Stimulated activated CD4-positive, alpha-beta T cell treated with anti-CD3 and anti-CD28 coated beads, Interleukin-4, amount 100 ng/mL, for 1 hour (primary cell): Measurements from ENCODE around the gene LLPH.
"Not testable (repeated sequence)": the region's sequence is repeated elsewhere in the genome, so short reads cannot be mapped to it uniquely, and the experiment has no call there.

Experiments
- DNase-seq: peaks from one replicate; pipeline ENCODE4 v3.0.0-alpha.2; 2020

Gene LLPH

GRCh38 chr12:66130267-66131066, at the start of gene LLPH:
TSS of gene LLPH (minus strand) at chr12:66130750. CDS start at chr12:66129106, 1,644 bp downstream.
- peak; percentile 90 for DNase-seq

GRCh38 chr12:66176105-66176900, 45.8 kb upstream of the LLPH start:
- no peak for DNase-seq

- not testable (repeated sequence) for DNase-seq
These were observed 44.1 kb upstream of the LLPH start for GRCh38 chr12:66174391-66175325.

GRCh38 chr12:66170606-66171005, 40.1 kb upstream of the LLPH start:
- DNase-seq, result no peak

DNA sequence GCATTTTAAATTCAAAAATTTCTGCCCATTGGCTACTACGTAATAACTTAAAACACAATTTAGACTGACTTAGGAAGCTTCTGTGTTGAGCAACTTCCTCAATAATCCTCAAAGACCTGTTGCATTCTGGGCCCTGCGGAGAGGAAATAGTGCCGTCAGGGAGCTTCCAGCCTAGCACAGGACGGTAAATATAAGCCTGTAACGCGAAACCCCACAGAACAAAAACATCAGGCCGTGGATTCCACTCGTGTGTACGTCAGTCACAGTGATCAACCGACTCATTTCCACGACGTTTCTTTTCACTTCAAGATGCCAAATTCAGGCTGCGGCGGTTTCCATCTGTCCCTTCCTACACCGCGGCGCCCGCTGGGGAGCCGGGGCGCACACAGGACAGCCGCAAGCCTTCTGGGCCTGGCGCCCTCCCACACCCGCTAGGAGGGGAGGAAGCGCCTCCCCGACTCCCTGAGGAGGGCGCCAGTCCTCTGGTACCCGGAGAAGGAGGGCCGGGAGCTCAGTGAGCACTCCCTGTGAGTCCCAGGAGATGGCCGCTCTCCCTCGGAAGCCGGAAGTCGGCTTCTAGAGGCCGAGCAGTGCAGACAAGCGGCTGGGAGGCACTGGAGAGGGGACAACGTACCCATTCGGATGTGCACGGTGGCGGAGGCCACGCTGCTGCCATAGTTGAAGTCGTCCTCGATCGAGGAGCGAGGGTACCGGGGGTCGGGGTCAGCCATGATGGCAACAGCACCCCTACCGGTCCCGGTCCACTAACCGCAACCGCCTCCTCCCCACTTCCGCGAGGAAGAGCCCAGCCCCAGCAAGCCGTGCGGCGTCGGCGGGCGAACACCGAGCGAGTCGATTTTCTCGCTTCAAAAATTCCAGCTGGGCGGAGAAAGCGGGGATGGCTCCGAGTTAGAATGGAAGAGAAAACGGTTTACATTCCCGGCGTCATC, 38.9 kb upstream of the LLPH start, which contains the start of gene TMBIM4:
Gene TMBIM4 (minus strand): TSS at position 776 of the 950 bp plus-strand sequence. CDS start 45 bp downstream, at position 731.
- peak; percentile 85 for DNase-seq

DNA sequence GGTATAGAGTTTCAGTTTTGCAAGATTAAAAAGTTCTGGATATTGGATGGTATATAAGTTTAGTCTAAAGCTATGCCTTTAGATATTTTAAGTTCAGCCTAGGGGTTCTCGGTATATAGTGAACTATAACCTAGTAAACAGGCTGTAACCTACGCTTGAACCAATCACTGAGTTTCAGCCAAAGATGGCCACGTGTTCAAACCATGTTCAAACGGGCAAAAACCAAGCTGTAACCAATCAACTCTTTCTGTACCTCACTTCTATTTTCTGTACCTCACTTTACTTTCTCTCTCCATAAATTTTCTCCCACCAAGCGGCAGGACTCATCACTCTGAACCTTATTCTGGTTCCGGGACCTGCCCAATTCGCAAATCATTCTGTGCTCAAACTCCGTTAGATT, 37.9 kb upstream of the LLPH start:
- DNase-seq, result no peak

DNA sequence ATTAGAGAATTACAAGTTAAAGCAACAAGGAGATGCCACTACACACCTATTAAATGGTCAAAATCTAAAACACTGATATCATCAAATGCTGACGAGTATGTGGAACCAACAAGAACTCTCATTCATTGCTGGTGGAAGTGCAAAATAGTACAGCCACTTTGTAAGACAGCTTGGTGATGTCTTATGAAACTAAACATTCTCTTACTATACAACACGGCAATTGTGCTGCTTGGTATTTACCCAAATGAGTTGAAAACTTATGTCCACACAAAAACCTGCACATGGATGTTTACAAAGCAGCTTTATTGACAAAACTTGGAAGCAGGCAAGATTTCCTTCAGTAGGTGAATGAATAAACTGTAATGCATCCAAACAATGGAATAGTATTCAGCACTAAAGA, 36.0 kb upstream of the LLPH start:
- no peak for DNase-seq

GRCh38 chr12:66165141-66165540, 34.6 kb upstream of the LLPH start:
- DNase-seq, result no peak

GRCh38 chr12:66164349-66164821, 33.8 kb upstream of the LLPH start:
- DNase-seq, result no peak

GRCh38 chr12:66163289-66163688, 32.7 kb upstream of the LLPH start:
- DNase-seq, result no peak

DNA sequence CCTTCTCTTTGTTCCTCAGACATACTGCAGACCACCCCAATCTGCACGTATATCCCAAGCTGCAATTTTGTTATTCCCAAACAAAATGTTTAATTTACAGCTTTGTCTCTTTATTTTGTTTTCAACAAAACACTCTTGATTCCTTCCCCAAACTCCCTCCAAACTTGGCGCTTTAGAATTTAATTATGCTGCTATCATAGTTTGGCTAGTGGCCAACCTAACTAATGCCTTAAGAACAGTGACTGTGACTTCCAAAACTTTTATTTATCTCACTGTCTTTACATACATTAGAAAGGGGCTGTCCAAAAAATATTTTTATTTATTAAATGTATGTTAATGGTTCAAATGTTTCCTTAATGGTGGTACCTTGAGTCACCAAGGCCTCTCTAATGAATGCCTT, 32.2 kb upstream of the LLPH start:
- DNase-seq, result no peak

GRCh38 chr12:66160704-66161103, 30.2 kb upstream of the LLPH start:
- DNase-seq, result no peak

GRCh38 chr12:66159123-66159522, 28.6 kb upstream of the LLPH start:
- DNase-seq, result no peak

GRCh38 chr12:66156654-66157053, 26.1 kb upstream of the LLPH start:
- DNase-seq, result no peak

DNA sequence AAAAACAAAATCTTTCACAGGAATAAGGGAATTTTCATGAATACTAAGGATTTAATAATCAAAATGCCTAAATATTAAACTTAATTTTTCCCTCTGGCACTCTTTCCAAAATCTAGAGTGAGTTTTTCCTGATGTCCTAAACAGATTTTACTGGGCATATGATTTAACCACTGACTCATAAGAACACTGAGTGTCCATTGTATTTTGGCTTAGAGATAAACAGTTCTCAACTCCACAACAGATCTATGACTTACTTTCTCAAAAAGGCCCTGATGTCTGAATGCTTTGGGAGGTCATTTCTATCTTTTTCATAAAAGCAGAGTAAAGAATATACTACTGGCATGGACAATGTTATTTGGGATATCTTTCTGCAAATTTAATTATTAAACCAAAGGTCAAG, 24.2 kb upstream of the LLPH start:
- DNase-seq, result no peak

GRCh38 chr12:66152732-66153131, 22.2 kb upstream of the LLPH start:
- DNase-seq, result no peak

- no peak for DNase-seq
These were observed 19.3 kb upstream of the LLPH start for GRCh38 chr12:66149702-66150398.

DNA sequence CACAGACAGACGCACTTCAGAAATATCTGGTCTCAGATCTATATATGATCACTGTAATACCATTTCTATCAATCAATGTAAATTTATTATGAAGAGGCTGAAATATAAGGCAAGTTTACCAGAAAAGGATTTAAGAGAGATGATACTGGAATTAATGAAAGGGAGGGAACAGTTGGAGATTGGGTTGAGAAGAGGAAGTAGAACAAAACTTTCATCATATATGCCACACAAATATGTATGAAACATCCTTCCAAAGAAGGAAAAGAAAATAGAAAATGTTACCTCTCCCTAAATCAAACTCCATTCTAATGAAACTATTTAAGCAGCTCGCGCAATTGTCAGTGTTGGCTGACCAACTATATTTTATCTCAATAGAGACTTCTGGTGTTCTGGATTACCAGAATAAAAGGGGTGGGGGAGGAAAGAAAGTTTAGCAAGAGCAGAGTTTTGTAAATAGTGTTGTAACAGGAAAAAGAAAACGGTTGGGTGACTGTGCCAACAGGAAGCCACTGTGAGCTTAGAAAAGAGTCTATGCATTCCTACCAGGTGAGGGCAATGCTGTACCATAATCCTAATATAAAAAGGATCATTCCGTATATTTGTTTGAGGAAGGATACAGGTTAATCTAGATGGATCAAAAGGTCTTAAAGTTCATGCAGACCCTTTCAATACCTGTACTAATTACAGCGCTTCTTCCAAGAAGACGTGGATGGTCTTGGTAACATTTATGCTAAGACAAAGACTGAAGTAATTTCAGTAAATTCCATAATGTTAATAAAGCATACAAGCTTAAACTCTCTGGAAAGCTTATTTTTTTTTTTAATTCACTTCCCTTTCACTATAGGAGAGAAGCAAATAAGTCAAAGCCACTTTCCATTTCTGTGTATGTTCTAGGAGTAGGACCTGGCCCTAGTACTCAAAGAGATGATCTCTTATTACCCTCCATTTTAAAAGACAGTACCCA, 14.5 kb upstream of the LLPH start:
- DNase-seq, result no peak

GRCh38 chr12:66143868-66144267, 13.3 kb upstream of the LLPH start:
- DNase-seq, result no peak

DNA sequence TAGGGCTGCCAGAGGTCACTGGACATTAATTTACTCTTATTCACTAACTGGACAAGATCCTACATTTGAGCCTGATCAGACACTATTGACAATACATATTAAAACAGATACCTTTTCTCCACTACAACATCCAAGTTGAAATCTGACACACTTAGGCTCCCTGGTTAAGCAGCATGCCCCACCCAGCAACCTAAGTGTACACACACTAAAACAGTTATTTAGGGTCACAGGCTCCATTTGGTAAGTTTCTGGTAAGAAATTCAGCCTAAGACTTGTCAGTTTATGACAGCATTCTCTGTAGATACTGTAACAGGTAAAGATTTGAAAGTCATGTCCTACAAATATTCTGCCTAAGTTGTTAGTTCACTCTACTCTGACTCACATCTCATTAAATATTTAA, 12.3 kb upstream of the LLPH start:
- DNase-seq, result no peak
